IMR-90 (cell line): ENCODE results near the gene DHRS13. TPM values are rescaled to one million over a fixed set of nuclear protein-coding genes. Genes with fewer than 3 reads are reported as not detected.

ENCODE experiments used
- ATAC-seq: fragments of 200-7000 bp; cut with Tn5 transposase; 2 replicates; pipeline ENCODE4 v1.9.1; 2020; ENCODE audit warnings: low read depth, mild to moderate bottlenecking, moderate library complexity
- BruUV-seq: library from RNA; stranded (reverse); fragments of 400-500 nt; replicated peaks from 2 replicates; lab custom pipeline; 2021; lab: Mats Ljungman, UMichigan
- CTCF ChIA-PET: fragments of 300-600 bp; formaldehyde crosslinking; extraction: SDS; loops from one replicate; lab custom pipeline; 2021; ENCODE audit warnings: antibody characterized with exemption; lab: Yijun Ruan, JAX
- POLR2A ChIA-PET: fragments of 300-600 bp; sonication (Branson Sonifier 250); formaldehyde crosslinking; loops from one replicate; lab custom pipeline; 2022; ENCODE audit warnings: antibody characterized with exemption; ENCODE audit not compliant: unreplicated experiment; lab: Charles Lee
- DNase-seq: peaks from one replicate; pipeline ENCODE4 v3.0.0; 2013
- H2AFZ ChIP-seq: replicated peaks from 2 replicates; pipeline ENCODE3; 2013; ENCODE audit warnings: low read length, mild to moderate bottlenecking; ENCODE audit not compliant: poor library complexity
- H2AK5ac ChIP-seq: 2 replicates; pipeline ENCODE4 v1.6.1; 2013; ENCODE audit warnings: low read depth, low read length, inconsistent platforms
- H2AK9ac ChIP-seq: replicated peaks from 2 replicates; pipeline ENCODE3; 2013; ENCODE audit warnings: mild to moderate bottlenecking, low read depth, low read length, moderate library complexity; ENCODE audit not compliant: poor library complexity
- H2BK120ac ChIP-seq: 2 replicates; pipeline ENCODE4 v1.6.1; 2013; ENCODE audit warnings: low read depth, low read length, inconsistent platforms
- H2BK15ac ChIP-seq: 3 replicates; pipeline ENCODE4 v1.6.1; 2013; ENCODE audit warnings: low read depth, low read length, inconsistent platforms
- H2BK20ac ChIP-seq: 2 replicates; pipeline ENCODE4 v1.6.1; 2013; ENCODE audit warnings: low read depth, mild to moderate bottlenecking, inconsistent platforms, low read length, moderate library complexity
- H2BK5ac ChIP-seq: 2 replicates; pipeline ENCODE4 v1.6.1; 2013; ENCODE audit warnings: mild to moderate bottlenecking, low read depth, low read length, inconsistent platforms; ENCODE audit not compliant: poor library complexity, severe bottlenecking
- H3K14ac ChIP-seq: replicated peaks from 2 replicates; pipeline ENCODE4 v1.6.1; 2013; ENCODE audit warnings: low read depth, low read length, inconsistent platforms
- H3K18ac ChIP-seq: 2 replicates; pipeline ENCODE4 v1.6.1; 2013; ENCODE audit warnings: low read depth, low read length, control low read depth
- H3K23ac ChIP-seq: 2 replicates; pipeline ENCODE4 v1.6.1; 2013; ENCODE audit warnings: low read depth, low read length, inconsistent platforms
- H3K27ac ChIP-seq: 2 replicates; pipeline ENCODE4 v1.5.1; 2013; ENCODE audit warnings: mild to moderate bottlenecking, control low read depth, low read length; ENCODE audit not compliant: insufficient read depth
- H3K27me3 ChIP-seq: 2 replicates; pipeline ENCODE4 v1.6.1; 2013; ENCODE audit warnings: low read length; ENCODE audit not compliant: control insufficient read depth, insufficient read depth
- H3K36me3 ChIP-seq: 2 replicates; pipeline ENCODE4 v1.6.1; 2013; ENCODE audit warnings: low read length, mixed read lengths; ENCODE audit not compliant: control insufficient read depth, insufficient read depth
- H3K4ac ChIP-seq: 2 replicates; pipeline ENCODE4 v1.6.1; 2013; ENCODE audit warnings: low read depth, low read length, inconsistent platforms
- H3K4me1 ChIP-seq: 2 replicates; pipeline ENCODE4 v1.6.1; 2013; ENCODE audit warnings: low read length, mixed read lengths; ENCODE audit not compliant: control insufficient read depth, insufficient read depth
- H3K4me2 ChIP-seq: 2 replicates; pipeline ENCODE4 v1.6.1; 2013; ENCODE audit warnings: low read depth, mild to moderate bottlenecking, control low read depth, low read length, moderate library complexity
- H3K4me3 ChIP-seq: 2 replicates; pipeline ENCODE4 v1.5.1; 2013; ENCODE audit warnings: low read depth, mild to moderate bottlenecking, control low read depth, low read length, moderate library complexity; ENCODE audit not compliant: insufficient read depth
- H3K56ac ChIP-seq: 2 replicates; pipeline ENCODE4 v1.6.1; 2013; ENCODE audit warnings: low read length, inconsistent platforms; ENCODE audit not compliant: insufficient read depth; ENCODE audit errors: extremely low read depth
- H3K79me1 ChIP-seq, 2 experiments: 2 replicates each; pipeline ENCODE4 v1.6.1; 2013; ENCODE audit warnings: low read length in 2 of 2, inconsistent platforms in 1 of 2, low read depth in 1 of 2
- H3K9ac ChIP-seq: 2 replicates; pipeline ENCODE4 v1.6.1; 2013; ENCODE audit warnings: low read depth, low read length, control low read depth
- H3K9me1 ChIP-seq: 2 replicates; pipeline ENCODE4 v1.6.1; 2013; ENCODE audit warnings: low read length, inconsistent platforms; ENCODE audit not compliant: insufficient read depth
- H3K9me3 ChIP-seq: 2 replicates; pipeline ENCODE4 v1.6.1; 2013; ENCODE audit warnings: low read length; ENCODE audit not compliant: control insufficient read depth, insufficient read depth
- H4K20me1 ChIP-seq: 2 replicates; pipeline ENCODE4 v1.6.1; 2013; ENCODE audit warnings: low read length, inconsistent platforms; ENCODE audit not compliant: insufficient read depth
- H4K5ac ChIP-seq: 2 replicates; pipeline ENCODE4 v1.6.1; 2013; ENCODE audit warnings: mild to moderate bottlenecking, low read depth, low read length, control low read depth
- H4K8ac ChIP-seq, 2 experiments: 2 replicates each; pipeline ENCODE4 v1.6.1; 2013; ENCODE audit warnings: low read depth in 2 of 2, low read length in 2 of 2, control low read depth in 1 of 2, inconsistent platforms in 1 of 2
- H4K91ac ChIP-seq: 2 replicates; pipeline ENCODE4 v1.6.1; 2013; ENCODE audit warnings: low read depth, low read length, inconsistent platforms; ENCODE audit not compliant: insufficient read depth
- FOS ChIP-seq: fragments of 150-350 bp; IDR thresholded peaks from 2 replicates; pipeline ENCODE4 v1.6.1; 2016; ENCODE audit warnings: low read depth, low read length
- RFX5 ChIP-seq: IDR thresholded peaks from 2 replicates; pipeline ENCODE4 v1.8.0; 2012; ENCODE audit warnings: low read depth, mild to moderate bottlenecking, low read length, moderate library complexity
- WGBS, 2 experiments: methylation state at CpG; one replicate each; pipeline versions ENCODE4 v1.1.5 to v1.1.7; 2013; ENCODE audit warnings: missing lambda C conversion rate in 2 of 2; ENCODE audit not compliant: insufficient read length in 1 of 2; ENCODE audit errors: extremely low coverage in 2 of 2; 5-methylcytosine and 5-hydroxymethylcytosine counted together
- dilution Hi-C: fragments of 300-500 bp; cut with HindIII; formaldehyde crosslinking; loops from one replicate; pipeline ENCODE4 v1.14.3; 2018; ENCODE audit warnings: low sequenced_read_pairs; ENCODE audit not compliant: unreplicated experiment
- in situ Hi-C: fragments of 300-500 bp; cut with MboI; formaldehyde crosslinking; loops from 3 replicates; pipeline ENCODE4 v1.14.3; 2019; ENCODE audit warnings: low sequenced_read_pairs, inconsistent platforms, mixed read lengths
- intact Hi-C: fragments of 100-400 bp; cut with micrococcal nuclease; formaldehyde crosslinking; loops from 2 replicates; pipeline ENCODE4 v1.10.0; 2022
- polyA plus RNA-seq, 3 experiments: library from polyadenylated mRNA; depleted of rRNA; stranded (reverse); fragments of >200 nt; gene quantifications; 2 replicates each; pipeline ENCODE4 v1.2.3, GENCODE V29; 2012; ENCODE audit warnings: low replicate concordance in 1 of 3
- total RNA-seq: library from RNA; depleted of rRNA; stranded (reverse); fragments of >200 nt; gene quantifications from 2 replicates; pipeline ENCODE4 v1.2.3, GENCODE V29; 2012

Gene DHRS13
- total and polyA plus RNA-seq, 2 of the 4 experiments (the other 2 are of a cell fraction): 2.7 to 3.9 TPM

DNA sequence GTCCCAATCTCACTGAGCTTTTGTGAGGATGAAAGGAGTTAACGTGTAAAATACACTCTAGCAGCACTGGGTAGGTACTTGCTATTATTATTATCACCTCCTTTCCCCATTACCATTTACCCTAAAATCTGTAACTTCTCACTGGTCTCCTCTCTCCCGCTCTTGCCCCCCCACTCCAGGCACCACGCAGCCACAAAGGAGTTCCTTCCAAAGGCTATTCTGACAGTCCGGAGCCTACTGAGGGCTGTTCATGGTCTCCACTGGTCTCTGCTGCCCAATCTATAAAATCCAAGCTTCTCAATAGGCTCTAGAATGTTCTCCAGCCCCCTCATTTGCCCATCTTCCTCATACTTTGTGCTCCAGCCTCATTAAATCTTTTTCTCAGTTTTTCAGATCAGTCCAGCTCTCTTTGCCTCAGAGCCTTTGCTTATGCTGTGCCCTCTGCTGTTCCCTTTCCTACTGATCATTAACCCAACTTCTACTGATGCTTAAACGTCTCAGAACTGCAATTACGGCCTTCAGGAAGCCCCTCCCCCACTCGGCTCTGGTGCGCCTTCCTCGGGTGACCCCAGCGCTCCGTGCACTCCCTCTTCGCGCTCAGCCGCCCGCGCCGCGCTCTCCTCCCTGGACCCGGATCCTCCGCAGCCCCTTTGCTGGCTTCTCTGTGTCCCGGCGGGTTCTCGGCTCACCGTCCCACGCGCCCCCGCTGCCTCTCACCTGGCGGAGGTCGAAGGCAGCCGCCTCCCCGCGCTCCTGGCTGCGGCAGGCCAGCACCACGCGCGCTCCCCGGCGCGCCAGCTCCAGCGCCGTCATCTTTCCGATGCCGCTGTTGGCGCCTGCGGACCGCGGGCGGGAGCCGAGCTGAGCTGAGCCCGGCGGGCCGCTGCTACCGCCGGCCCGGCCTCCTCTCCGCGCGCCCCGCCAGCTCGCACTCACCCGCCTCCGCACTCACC lies 737 bp downstream of the DHRS13 start:
- 7% methylated on average over 36 of the region's 62 CpGs; no CpG with 5 or more reads in 1 of the 2 experiments for WGBS, 2 experiments
- DNase-seq (no peak), ATAC-seq (peak; percentile 70)

More for the DNA sequence above, 737 bp downstream of the DHRS13 start:
- Histone ChIP-seq H3K56ac (0 out of 2 replicates have a peak overlapping the region, but pooled peaks have one; percentile 9), H3K18ac (no peak overlapping the region), H4K8ac (peak overlapping the region in 1 of 2 experiments; percentile 28; a peak in 1 of 4 replicates), H3K4me2 (peak overlapping the region; percentile 92), H3K4ac (peak overlapping the region; percentile 5; the same call in 1 of the 2 replicates), H2BK15ac (no peak overlapping the region), H3K14ac (0 out of 2 replicates have a peak overlapping the region, but pooled peaks have one; percentile 3), H3K27me3 (no peaks in the 10 kb centered on the region), H4K20me1 (peaks cover 16% of the 10 kb centered on the region; the same call in 1 of the 2 replicates), H2BK20ac (no peak overlapping the region), H4K91ac (no peak overlapping the region), H3K79me1 (peaks cover 7 to 37% of the 10 kb centered on the region in 2 experiments; a peak in 3 of 4 replicates), H3K23ac (peak overlapping the region; percentile 46), H4K5ac (peak overlapping the region; percentile 43; the same call in 1 of the 2 replicates), H3K9me3 (no peaks in the 10 kb centered on the region), H2BK5ac (peak overlapping the region; percentile 14), H3K4me3 (peak overlapping the region; percentile 62), H3K4me1 (peaks cover 8% of the 10 kb centered on the region), H2AK9ac (peak overlapping the region; percentile 68), H3K9me1 (peaks cover 16% of the 10 kb centered on the region), H2BK120ac (no peak overlapping the region), H3K27ac (peak overlapping the region; percentile 27; the same call in 1 of the 2 replicates), H3K36me3 (peaks cover 14% of the 10 kb centered on the region), H3K9ac (peak overlapping the region; percentile 37; the same call in 1 of the 2 replicates), H2AK5ac (no peak overlapping the region), H2AFZ (peak overlapping the region; percentile 97)
- BruUV-seq: no TSS peak
- POLR2A ChIA-PET: interaction anchor here (0.5 kb wide), 1 partner anchor 242 kb away, joined by 3 read pairs; no protein-coding TSS in a partner anchor
- intact Hi-C loops: no loop called here
- in situ Hi-C loops: no loop called here
- dilution Hi-C loops: no loop called here
- CTCF ChIA-PET: interaction anchor here (0.5 to 1.7 kb wide), 5 partner anchors 35 to 138 kb away, joined by 3 to 6 read pairs (median 4); no protein-coding TSS in a partner anchor
- TF ChIP-seq RFX5 (no peak), FOS (no peak)
